Suppressor macrophage treated with lipopolysaccharide for 1 hour (primary cell): ENCODE results near the gene TRPV5.

Experiments used
- DNase-seq, 3 donors: peaks; one replicate each; pipeline ENCODE4 v3.0.0-alpha.2; 2020 to 2022

Gene TRPV5

GRCh38 chr7:142939226-142939910 is 5.8 kb upstream of the TRPV5 start, which contains the start of gene LLCFC1:
LLCFC1 (plus strand) TSS chr7:142939484; CDS start chr7:142939622, 138 bp downstream.
- no peak for DNase-seq

DNA sequence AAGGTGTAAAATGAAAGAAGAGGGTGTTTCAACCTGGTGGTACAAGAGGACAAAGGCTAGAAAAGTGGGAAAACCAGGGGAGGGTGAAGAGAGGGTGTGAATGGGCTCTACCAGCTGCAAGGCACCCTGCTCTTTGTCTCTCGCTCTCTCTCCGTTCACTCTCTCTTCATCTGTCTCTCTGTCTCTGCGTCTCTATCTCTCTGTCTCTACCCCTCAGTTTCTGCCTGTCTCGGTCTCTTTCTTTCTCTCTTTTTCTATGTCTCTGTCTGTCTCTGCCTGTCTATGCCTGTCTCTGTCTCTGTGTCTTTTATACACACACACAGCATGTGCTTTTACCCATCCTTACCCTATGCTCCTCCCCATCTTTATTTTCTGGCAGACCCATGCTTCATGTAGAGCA is 5.1 kb upstream of the TRPV5 start:
- DNase-seq: no peak

- DNase-seq: no peak
Observed at GRCh38 chr7:142935941-142936565, 2.5 kb upstream of the TRPV5 start.

GRCh38 chr7:142934056-142934455 is 510 bp upstream of the TRPV5 start:
- DNase-seq: no peak

DNA sequence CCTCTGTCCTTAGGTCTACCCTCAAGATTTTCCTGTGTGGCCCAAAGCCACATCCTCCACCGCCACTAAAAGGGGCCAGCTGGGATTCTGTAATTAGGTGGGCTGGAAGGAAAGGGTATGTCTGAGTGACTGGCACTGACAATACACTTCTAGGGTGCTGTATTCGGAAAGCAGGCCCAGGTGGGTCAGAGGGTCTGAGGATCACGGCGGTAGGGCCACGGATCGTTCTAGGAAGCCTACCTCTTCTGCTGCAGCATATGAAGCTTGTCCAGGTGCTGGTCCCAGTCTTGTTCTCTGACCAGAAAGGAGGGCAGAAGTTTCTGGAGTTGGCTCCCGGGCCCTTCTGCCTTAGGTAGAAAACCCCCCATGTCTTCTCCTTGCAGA is 462 bp downstream of the TRPV5 start:
- no peak for DNase-seq

DNA sequence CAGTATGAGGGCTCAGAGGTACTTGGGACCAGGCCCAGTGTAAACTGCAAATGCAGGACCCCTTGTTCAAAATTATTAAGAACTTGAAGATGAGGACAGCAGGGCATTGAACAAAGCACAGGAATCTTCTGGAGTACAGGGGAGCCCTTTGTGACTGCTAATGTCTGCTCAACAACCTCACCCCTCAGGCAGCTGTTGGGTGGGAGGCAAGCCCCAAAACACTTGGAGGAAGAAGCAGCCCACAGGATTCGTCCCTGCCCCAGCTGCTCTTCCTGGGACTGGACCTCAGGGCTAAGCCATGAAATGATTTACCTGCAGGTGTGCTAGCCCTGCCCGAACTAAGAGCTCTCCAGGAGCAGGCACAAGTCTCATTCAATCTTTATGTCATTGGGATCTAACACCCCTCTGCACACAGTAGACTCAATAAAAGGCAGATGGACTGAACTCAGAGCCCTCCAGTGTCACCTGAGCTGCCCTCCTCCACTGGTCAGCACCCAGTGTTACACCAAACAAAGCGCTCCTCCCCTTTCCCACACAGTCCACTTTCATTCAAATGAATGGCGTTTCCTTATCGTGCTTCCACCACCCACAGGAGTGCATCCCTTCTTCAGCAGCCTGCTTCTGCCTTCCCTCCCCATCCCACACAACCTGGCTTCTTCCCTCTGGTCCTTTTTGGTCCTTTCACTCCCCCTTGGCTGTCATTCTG is 1.0 kb downstream of the TRPV5 start:
- DNase-seq: no peak

DNA sequence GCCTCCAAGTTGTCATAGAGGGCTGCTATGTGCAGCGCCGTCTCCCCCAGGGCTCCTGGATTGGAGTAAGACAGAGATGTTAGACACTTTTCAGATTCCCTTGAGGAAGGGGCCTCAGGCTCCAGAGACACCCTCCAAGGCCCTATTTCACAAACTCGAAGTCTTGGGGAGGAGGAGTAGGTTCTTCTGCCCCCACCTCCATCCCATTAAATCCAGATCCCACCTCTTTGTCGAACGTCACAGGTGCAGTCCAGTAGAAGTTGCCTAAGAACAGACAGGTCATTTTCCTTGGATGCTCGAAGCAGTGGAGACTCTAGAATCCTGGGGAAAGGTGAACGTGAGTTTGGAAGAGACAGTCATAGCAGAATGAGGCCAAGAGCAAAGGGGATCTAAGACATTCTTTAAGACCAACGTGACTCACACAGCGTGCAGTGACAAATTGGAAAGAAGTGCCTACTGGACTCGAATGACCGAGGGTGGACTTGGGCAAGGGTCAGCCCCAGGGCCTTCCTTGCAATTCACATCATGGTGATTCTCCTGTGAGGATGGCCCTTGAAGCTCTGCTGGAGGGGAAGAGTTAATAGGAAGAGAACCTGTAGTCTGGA is 3.3 kb downstream of the TRPV5 start:
- DNase-seq: no peak

DNA sequence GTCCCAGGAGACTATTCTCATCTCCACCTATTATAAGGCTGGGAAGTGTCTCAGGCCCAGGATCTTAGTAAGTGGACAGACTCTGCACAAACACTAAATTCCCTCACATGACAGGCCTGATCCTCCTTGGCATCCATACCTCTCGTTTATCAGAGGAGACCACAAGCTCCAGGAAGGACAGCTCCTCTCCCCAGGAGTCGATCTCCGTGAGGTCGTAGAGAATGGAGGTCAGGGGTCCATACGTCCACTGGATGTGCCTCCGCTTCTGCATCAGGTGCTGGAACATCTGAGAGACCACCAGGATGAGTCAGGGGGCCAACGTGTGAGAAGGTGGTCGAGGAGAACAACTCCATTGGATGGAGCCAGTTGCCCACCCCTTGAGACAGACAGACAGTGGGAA is 5.6 kb downstream of the TRPV5 start:
- DNase-seq: no peak

DNA sequence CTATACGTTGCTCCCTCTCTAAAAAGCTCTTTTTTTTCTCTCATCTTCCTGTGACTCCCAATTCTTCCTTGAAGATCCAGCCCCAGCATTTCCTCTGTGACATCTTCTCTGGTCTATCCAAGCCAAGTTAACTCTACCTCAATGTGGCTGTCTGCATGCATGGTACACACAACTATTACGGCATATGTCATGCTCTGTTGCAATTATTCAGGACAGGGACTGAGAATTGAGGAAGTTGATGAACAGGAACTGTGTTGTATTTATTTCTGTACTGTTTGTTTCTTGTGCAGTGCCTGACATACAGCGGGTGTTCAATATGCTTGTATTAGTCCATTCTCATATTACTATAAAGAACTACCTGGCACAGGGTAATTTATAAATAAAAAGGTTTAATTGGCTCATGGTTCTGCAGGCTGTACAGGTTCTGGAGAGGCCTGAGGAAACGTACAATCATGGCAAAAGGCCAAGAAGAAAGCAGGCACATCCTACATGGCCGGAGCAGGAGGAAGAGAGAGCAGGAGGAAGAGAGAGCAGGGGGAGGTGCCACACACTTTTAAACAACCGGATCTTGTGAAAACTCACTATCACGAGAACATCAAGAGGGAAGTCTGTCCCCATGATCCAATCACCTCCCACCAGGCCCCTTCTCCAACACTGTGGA is 6.3 kb downstream of the TRPV5 start:
- DNase-seq: peak; percentile 70 to 87 (median 85)

GRCh38 chr7:142925413-142925812 is 8.1 kb downstream of the TRPV5 start:
- DNase-seq: no peak

GRCh38 chr7:142923391-142923790 is 10.2 kb downstream of the TRPV5 start:
- DNase-seq: no peak

GRCh38 chr7:142919656-142920055 is 13.9 kb downstream of the TRPV5 start:
- DNase-seq: no peak

DNA sequence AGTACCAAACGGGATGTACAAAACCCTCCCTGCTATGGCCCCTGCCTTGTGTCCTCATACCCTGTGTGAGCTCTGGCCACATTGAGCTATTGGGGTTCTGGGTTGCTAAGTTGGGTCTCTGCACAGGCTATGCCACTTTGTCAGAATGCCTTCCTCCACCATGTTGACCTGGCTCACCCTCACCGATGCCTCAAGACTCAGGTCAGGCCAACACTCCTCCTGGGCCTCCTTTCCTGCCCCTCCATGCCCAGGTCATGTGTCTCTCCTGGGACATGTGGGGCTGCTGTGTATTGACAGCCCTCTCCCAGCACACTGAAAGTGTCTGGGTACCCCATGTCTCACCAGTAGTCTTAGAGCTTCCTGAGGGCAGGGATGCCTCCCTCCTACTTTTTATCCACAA is 14.6 kb downstream of the TRPV5 start:
- DNase-seq: no peak

GRCh38 chr7:142917447-142917846 is 16.1 kb downstream of the TRPV5 start:
- DNase-seq: no peak

DNA sequence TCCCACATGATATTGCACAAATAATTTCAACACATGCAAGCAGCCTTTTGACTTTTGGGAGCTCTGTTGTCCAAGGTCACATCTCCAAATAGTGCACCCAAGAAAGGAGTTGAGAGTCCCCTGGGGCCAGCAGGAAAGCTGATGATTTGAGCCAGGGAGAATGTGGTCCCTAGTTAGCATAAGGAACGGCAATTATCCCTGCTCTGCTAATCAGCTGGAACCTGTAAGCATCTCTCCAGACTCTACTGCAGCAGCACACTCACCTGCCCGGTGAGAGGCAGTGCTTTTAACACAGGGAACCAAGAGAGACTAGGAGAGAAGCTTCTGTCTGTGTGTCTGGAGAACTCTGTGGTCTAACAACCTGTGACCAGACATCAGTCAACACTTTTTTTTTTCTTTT is 17.0 kb downstream of the TRPV5 start:
- no peak for DNase-seq

- no peak for DNase-seq
Observed at GRCh38 chr7:142915315-142915714, 18.2 kb downstream of the TRPV5 start.

DNA sequence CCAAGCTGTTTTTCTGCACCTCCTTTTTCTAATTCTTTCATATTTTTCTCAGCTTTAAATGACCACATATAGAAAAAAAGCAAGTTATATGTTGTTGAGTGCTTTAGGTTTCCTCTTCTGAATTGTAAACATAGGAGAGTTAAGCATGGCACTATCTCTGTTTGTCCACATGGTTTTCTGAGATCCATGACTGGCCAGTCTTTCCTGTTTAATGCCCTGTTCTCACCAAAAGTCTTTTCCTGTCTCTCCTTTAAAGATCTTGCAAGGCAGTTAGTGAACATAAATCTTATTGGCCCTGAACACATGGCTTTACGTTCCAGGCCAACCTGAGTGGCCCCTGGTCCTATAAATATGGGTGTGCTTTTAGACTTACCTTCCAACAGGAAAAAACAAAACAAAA is 19.4 kb downstream of the TRPV5 start:
- DNase-seq: no peak

- DNase-seq: peak; percentile 49 to 60 (median 56)
Observed at GRCh38 chr7:142913566-142913965, 20.0 kb downstream of the TRPV5 start.

DNA sequence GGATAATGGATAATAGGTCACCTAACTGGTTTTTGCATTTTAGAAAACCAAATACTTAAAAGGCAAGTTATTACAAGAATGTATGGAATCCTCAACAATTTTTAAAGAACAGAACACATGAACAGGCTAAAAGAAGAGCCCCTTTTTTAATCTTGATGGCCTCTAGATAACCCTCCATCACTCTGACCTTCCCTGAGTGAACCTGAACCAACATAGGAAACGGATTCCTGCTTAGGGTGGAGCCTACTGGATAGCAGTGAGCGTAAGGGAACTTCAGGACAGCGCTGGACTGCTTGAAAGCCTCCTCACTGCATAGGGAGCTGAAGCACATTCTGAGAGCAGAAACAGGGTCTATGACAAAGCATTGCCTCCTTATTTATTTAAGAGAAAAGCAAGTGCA is 20.5 kb downstream of the TRPV5 start:
- DNase-seq: no peak

DNA sequence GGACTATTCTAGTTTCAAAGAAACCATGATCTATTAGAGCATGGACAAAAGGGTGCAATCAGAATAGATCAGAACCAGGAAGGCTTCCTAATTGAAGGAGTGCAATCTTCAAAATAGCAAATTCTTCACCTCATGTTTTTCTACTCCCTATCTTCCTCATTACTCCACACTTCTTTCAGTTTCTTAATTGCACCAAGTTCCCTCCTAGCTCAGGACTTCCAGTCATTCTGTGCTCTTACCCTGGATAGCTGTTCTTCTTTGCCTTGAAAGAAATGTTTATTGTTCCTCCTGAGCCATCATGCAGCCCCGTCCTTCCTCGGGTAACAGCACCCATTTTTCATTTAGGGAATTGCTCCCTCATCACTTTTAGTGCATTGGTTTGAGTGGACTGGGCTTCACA is 23.1 kb downstream of the TRPV5 start:
- peak; percentile 24 to 53 (median 45) for DNase-seq

GRCh38 chr7:142910031-142910433 is 23.5 kb downstream of the TRPV5 start:
- peak; percentile 12 to 30 (median 24) for DNase-seq

- DNase-seq: peak; percentile 70 to 83 (median 81)
Observed at GRCh38 chr7:142908921-142909890, 24.3 kb downstream of the TRPV5 start.
